ENCODE measurements around the gene MBNL2.

MBNL2 gene

GRCh38 chr13:97185751-97186150 is 36.4 kb upstream of the MBNL2 start:
- DNase-seq: no peak
- Histone ChIP-seq H3K4me3 (ENCODE audit: low read depth, low read length) (no peak overlapping the region), H3K27me3 (no peaks in the 10 kb centered on the region), H3K4me1 (peaks cover 6% of the 10 kb centered on the region; the same call in 1 of the 2 replicates), H3K9me3 (no peaks in the 10 kb centered on the region), H3K36me3 (no peaks in the 10 kb centered on the region)
- no peak for TF ChIP-seq CTCF (IDR thresholded peaks at IDR 0.05; ENCODE audit: low read depth, low read length)

GRCh38 chr13:97188207-97188606 is 33.9 kb upstream of the MBNL2 start:
- no peak for TF ChIP-seq CTCF (IDR thresholded peaks at IDR 0.05; ENCODE audit: low read depth, low read length)
- no peak for DNase-seq
- Histone ChIP-seq H3K27me3 (no peaks in the 10 kb centered on the region), H3K4me3 (ENCODE audit: low read depth, low read length) (no peak overlapping the region), H3K4me1 (peaks cover 6% of the 10 kb centered on the region; the same call in 1 of the 2 replicates), H3K9me3 (no peaks in the 10 kb centered on the region), H3K36me3 (no peaks in the 10 kb centered on the region)

- Histone ChIP-seq H3K4me3 (ENCODE audit: low read depth, low read length) (no peak overlapping the region), H3K27me3 (no peaks in the 10 kb centered on the region), H3K36me3 (no peaks in the 10 kb centered on the region), H3K9me3 (no peaks in the 10 kb centered on the region), H3K4me1 (peaks cover 6% of the 10 kb centered on the region; the same call in 1 of the 2 replicates)
- TF ChIP-seq CTCF (IDR thresholded peaks at IDR 0.05; ENCODE audit: low read depth, low read length): no peak
- no peak for DNase-seq
Measured at GRCh38 chr13:97189928-97190327, 32.2 kb upstream of the MBNL2 start.

GRCh38 chr13:97191142-97191541 is 31.0 kb upstream of the MBNL2 start:
- no peak for DNase-seq
- Histone ChIP-seq H3K36me3 (no peaks in the 10 kb centered on the region), H3K4me3 (ENCODE audit: low read depth, low read length) (no peak overlapping the region), H3K9me3 (no peaks in the 10 kb centered on the region), H3K4me1 (peaks cover 6% of the 10 kb centered on the region; the same call in 1 of the 2 replicates), H3K27me3 (no peaks in the 10 kb centered on the region)
- no peak for TF ChIP-seq CTCF (IDR thresholded peaks at IDR 0.05; ENCODE audit: low read depth, low read length)

GRCh38 chr13:97191615-97192014 is 30.5 kb upstream of the MBNL2 start:
- Histone ChIP-seq H3K27me3 (no peaks in the 10 kb centered on the region), H3K9me3 (no peaks in the 10 kb centered on the region), H3K4me1 (peaks cover 6% of the 10 kb centered on the region; the same call in 1 of the 2 replicates), H3K4me3 (ENCODE audit: low read depth, low read length) (no peak overlapping the region), H3K36me3 (no peaks in the 10 kb centered on the region)
- no peak for TF ChIP-seq CTCF (IDR thresholded peaks at IDR 0.05; ENCODE audit: low read depth, low read length)
- DNase-seq: no peak

- Histone ChIP-seq H3K36me3 (no peaks in the 10 kb centered on the region), H3K4me1 (0 out of 2 replicates have a peak, but pooled peaks cover 4% of the 10 kb centered on the region), H3K9me3 (no peaks in the 10 kb centered on the region), H3K4me3 (ENCODE audit: low read depth, low read length) (no peak overlapping the region), H3K27me3 (no peaks in the 10 kb centered on the region)
- DNase-seq: no peak
- TF ChIP-seq CTCF (IDR thresholded peaks at IDR 0.05; ENCODE audit: low read depth, low read length): no peak
Measured at GRCh38 chr13:97192166-97192565, 30.0 kb upstream of the MBNL2 start.
